Stimulated activated CD8-positive, alpha-beta memory T cell treated with anti-CD3 and anti-CD28 coated beads, Interleukin-4, amount 100 ng/mL, for 1 hour (primary cell): ENCODE data around the gene DMAC2.
A peak's percentile ranks its signal among the peaks of the same experiment; 100 is the strongest.
"Not testable (repeated sequence)": the region's sequence is repeated elsewhere in the genome, so short reads cannot be mapped to it uniquely, and the experiment has no call there.

Experiments
- DNase-seq, 2 donors: peaks; one replicate each; pipeline ENCODE4 v3.0.0-alpha.2; 2020; ENCODE audit warnings: low read depth in 2 of 2, low spot score in 1 of 2

Gene DMAC2

GRCh38 chr19:41439441-41440222 is at the start of gene DMAC2:
Gene DMAC2, minus strand, starts transcription at chr19:41439912. Its CDS starts 13 bp downstream, at chr19:41439899.
- peak; percentile 89 to 91 for DNase-seq

- not testable (repeated sequence) for DNase-seq
These were observed 47.2 kb upstream of the DMAC2 start for GRCh38 chr19:41486953-41487352.

- DNase-seq = no peak
These were observed 45.1 kb upstream of the DMAC2 start for GRCh38 chr19:41484822-41485221.

GRCh38 chr19:41480336-41480735 is 40.6 kb upstream of the DMAC2 start:
- DNase-seq = no peak

GRCh38 chr19:41479757-41480191 is 40.1 kb upstream of the DMAC2 start:
- DNase-seq = no peak

GRCh38 chr19:41478875-41479756 is 39.4 kb upstream of the DMAC2 start:
- DNase-seq = no peak

GRCh38 chr19:41478171-41478570 is 38.5 kb upstream of the DMAC2 start:
- DNase-seq = no peak

GRCh38 chr19:41476583-41476982 is 36.9 kb upstream of the DMAC2 start:
- DNase-seq = no peak

- not testable (repeated sequence) for DNase-seq
These were observed 23.8 kb upstream of the DMAC2 start for GRCh38 chr19:41463257-41464256.

DNA sequence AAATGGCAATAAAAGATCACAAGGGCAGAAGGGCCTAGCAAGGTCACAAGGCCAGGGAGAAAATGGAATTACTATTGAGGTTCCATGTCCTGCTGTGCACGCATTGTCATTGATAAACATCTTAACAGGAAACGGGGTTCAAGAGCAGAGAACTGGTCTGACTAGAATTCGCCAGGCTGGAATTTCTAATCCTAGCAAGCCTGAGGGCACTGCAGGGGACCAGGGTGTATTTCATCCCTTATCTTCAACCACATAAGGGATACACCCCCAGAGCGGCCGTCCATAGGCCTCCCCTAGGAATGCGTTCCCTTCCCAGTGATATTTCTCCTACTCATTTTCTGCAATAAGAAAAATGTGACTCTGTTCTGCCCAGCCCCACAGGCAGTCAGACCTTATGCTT is 22.8 kb upstream of the DMAC2 start:
- no peak for DNase-seq

- DNase-seq = no peak
These were observed 17.5 kb upstream of the DMAC2 start for GRCh38 chr19:41457241-41457640.

- DNase-seq = no peak
These were observed 16.7 kb upstream of the DMAC2 start for GRCh38 chr19:41456342-41456918.

DNA sequence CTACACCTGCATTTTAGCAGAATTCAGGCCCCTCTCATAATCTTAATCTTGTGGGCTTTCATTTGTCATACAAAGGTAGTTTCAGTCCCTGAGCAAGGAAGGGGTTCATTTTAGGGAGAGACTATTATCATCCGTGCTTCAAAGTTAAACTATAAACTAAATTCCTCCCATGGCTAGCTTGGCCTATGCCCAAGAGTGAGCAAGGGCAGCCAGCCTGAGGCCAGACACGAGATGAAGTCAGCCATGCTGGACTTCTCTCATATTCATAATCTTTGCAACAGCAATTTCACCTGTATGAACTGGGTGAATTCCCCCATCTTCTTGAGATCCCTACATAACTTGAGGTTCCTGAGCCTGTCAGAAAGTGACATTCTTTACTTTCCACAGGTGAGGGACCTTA is 16.2 kb upstream of the DMAC2 start:
- no peak for DNase-seq

DNA sequence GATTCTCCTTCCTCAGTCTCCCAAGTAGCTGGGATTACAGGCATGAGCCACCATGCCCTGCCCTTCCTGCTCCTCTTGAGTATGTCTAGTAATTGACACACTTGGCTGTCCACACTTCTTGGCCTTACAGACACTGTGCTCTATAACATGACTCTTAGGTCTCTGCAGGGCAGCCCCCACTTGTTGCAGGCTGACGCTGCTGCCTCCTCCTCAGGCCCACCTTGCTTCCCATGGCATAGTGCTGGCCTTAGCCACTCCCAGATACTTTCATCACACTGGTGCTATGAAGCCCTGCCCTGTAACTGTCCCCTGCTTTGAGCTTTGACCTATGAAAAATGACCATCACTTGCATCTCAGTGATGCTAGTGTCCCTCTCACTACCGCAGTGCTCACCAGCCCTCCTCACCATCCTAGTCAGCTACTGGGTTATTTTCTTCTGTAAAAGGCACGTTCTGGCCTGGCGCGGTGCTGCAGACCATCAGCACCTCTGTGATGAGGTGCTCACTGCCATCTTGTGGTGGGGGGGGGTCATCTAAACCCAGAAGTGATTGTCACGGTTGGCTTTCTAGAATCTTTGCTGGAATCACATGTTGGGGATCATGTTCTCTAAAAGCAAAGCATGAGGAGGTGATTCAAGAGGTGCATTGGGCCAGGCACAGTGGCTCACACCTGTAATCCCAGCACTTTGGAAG is 13.0 kb upstream of the DMAC2 start:
- DNase-seq = no peak

DNA sequence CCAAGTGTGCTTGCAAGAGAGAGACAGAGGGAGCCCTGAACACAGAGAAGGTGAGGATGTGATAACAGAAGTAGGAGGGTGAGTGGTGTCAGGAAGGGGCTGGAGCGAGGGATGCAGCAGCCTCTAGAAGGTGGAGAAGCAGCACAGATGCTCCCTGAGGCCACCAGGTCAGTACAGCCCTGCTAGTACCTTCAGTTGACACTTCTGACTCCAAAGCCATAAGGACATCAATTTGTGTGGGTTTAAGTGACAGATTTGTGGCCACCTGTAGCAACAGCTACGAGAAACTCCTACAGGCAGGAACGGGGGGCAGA is 10.1 kb upstream of the DMAC2 start:
- DNase-seq = no peak

- DNase-seq = peak; percentile 39 to 47
These were observed 9.6 kb upstream of the DMAC2 start for GRCh38 chr19:41449079-41449864.

GRCh38 chr19:41447732-41448332 is 8.1 kb upstream of the DMAC2 start:
- DNase-seq = no peak

DNA sequence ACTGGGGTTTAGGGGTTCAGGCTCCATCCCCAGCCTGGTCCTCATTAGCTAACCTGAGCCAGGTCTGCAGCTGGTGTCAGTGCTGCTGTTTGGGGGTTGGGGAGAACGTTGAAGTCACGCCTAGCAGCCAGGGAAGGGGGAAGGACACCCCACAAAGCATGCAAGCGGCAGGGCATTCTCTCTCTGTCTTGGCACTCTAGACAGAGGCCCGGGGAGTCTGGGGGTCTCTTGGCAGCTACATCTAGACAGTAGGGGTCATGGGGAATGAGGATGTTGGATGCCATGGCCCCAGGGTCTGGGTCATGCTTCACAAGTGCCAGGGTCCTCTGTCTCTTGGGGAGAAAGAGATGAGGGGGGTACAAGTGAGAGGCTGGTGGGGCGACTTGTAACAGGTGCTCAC is 5.9 kb upstream of the DMAC2 start:
- no peak for DNase-seq
